K562 (cell line): ENCODE measurements around the gene ASIC1. TPM values are rescaled to one million over a fixed set of nuclear protein-coding genes. Genes with fewer than 3 reads are reported as not detected.

ENCODE experiments used
- ATAC-seq: fragments of 200-7000 bp; cut with Tn5 transposase; 3 replicates; pipeline ENCODE4 v1.9.1; 2020; ENCODE audit warnings: moderate library complexity
- BruUV-seq: library from RNA; stranded (reverse); fragments of 400-500 nt; replicated peaks from 2 replicates; lab custom pipeline; 2021; lab: Mats Ljungman, UMichigan
- CTCF ChIA-PET: fragments of 300-600 bp; formaldehyde crosslinking; extraction: SDS; loops from one replicate; lab custom pipeline; 2021; ENCODE audit warnings: low intra/inter-chr PET ratio; lab: Yijun Ruan, JAX
- POLR2A ChIA-PET: fragments of 300-600, 350-650 bp; sonication (Branson Sonifier 250); formaldehyde crosslinking; extraction: SDS; loops from one replicate; lab custom pipeline; 2021; ENCODE audit warnings: antibody characterized with exemption, inconsistent platforms; lab: Yijun Ruan, JAX
- DNase-seq, 4 experiments: peaks; one replicate each; pipeline versions ENCODE4 v3.0.0 to v3.0.0-alpha.2; 2011 to 2018; ENCODE audit warnings: low spot score in 3 of 4, mixed read lengths in 3 of 4; ENCODE audit errors: extremely low read depth in 1 of 4
- FAIRE-seq: peaks from 2 replicates; lab custom pipeline; 2011; peaks lifted over from hg19 to GRCh38; lab: Jason Lieb, UNC
- H2AFZ ChIP-seq: 2 replicates; pipeline ENCODE4 v1.6.0; 2011; ENCODE audit warnings: low read depth, low read length, control low read depth, inconsistent platforms
- H3K27ac ChIP-seq: fragments of 200-600 bp; 3 replicates; pipeline ENCODE4 v1.8.0; 2011; ENCODE audit warnings: low read depth, mild to moderate bottlenecking, control low read depth, inconsistent platforms, low read length, moderate library complexity, mixed read lengths; ENCODE audit errors: extremely low read depth
- H3K27me3 ChIP-seq, 2 experiments: fragments of 300-600 bp in 1 of 2; 2 replicates in 1 of 2; 3 replicates in 1 of 2; pipeline versions ENCODE4 v1.6.0 to v1.8.0; 2011; ENCODE audit warnings: inconsistent platforms in 2 of 2, low read length in 2 of 2, mild to moderate bottlenecking in 1 of 2, mixed read lengths in 1 of 2, moderate library complexity in 1 of 2; ENCODE audit not compliant: control insufficient read depth in 2 of 2, insufficient read depth in 2 of 2
- H3K36me3 ChIP-seq: fragments of 300-600 bp; 3 replicates; pipeline ENCODE4 v1.8.0; 2011; ENCODE audit warnings: mild to moderate bottlenecking, low read length, inconsistent platforms; ENCODE audit not compliant: control insufficient read depth, insufficient read depth
- H3K4me1 ChIP-seq, 2 experiments: fragments of 200-600 bp in 1 of 2; replicated peaks in 1 of 2; 2 replicates in 1 of 2; 3 replicates in 1 of 2; pipeline versions ENCODE4 v1.5.1 to v1.8.0; 2011; ENCODE audit warnings: inconsistent platforms in 2 of 2, low read length in 2 of 2, mild to moderate bottlenecking in 1 of 2, mixed read lengths in 1 of 2, moderate library complexity in 1 of 2; ENCODE audit not compliant: control insufficient read depth in 2 of 2, insufficient read depth in 2 of 2
- H3K4me2 ChIP-seq: 2 replicates; pipeline ENCODE4 v1.6.1; 2011; ENCODE audit warnings: low read length, control low read depth, inconsistent platforms, mixed read lengths; ENCODE audit not compliant: insufficient read depth
- H3K4me3 ChIP-seq: fragments of 200-600 bp; sonication (generic), shearing (Covaris generic); 2 replicates; pipeline ENCODE4 v1.5.1; 2016; ENCODE audit warnings: control low read depth, inconsistent platforms
- H3K79me2 ChIP-seq: fragments of 200-600 bp; 3 replicates; pipeline ENCODE4 v1.8.0; 2011; ENCODE audit warnings: low read length, inconsistent platforms; ENCODE audit not compliant: control insufficient read depth, insufficient read depth
- H3K9ac ChIP-seq, 2 experiments: 2 replicates each; pipeline versions ENCODE4 v1.6.0 to v1.6.1; 2011; ENCODE audit warnings: low read depth in 2 of 2, low read length in 2 of 2, control low read depth in 1 of 2, inconsistent platforms in 1 of 2, mild to moderate bottlenecking in 1 of 2, mixed read lengths in 1 of 2; ENCODE audit not compliant: insufficient read depth in 1 of 2
- H3K9me1 ChIP-seq: one replicate; pipeline ENCODE4 v1.6.0; 2011; ENCODE audit warnings: inconsistent platforms, mild to moderate bottlenecking, low read length, moderate library complexity; ENCODE audit not compliant: control insufficient read depth, insufficient read depth
- H3K9me3 ChIP-seq: replicated peaks from 2 replicates; pipeline ENCODE4 v1.5.1; 2011; ENCODE audit warnings: low read depth, low read length, inconsistent platforms; ENCODE audit not compliant: control insufficient read depth, insufficient read depth
- H4K20me1 ChIP-seq: replicated peaks from 2 replicates; pipeline ENCODE4 v1.6.1; 2011; ENCODE audit warnings: low read length, inconsistent platforms, mixed read lengths; ENCODE audit not compliant: control insufficient read depth, insufficient read depth
- ILF3 ChIP-seq: fragments of 450-650 bp; IDR thresholded peaks from 2 replicates; pipeline ENCODE4 v1.6.1; 2018; ENCODE audit warnings: antibody characterized with exemption, mild to moderate bottlenecking, moderate library complexity, borderline replicate concordance
- RBBP5 ChIP-seq: fragments of 200-600 bp; sonication (generic); IDR thresholded peaks from 2 replicates; pipeline ENCODE4 v1.6.1; 2012; ENCODE audit warnings: borderline replicate concordance, mild to moderate bottlenecking, low read length, control low read depth, inconsistent platforms; ENCODE audit not compliant: insufficient read depth, poor library complexity, severe bottlenecking
- RBM22 ChIP-seq: fragments of 200-400 bp; formaldehyde crosslinking; IDR thresholded peaks from 2 replicates; pipeline ENCODE4 v1.6.1; 2018; ENCODE audit warnings: low read length, low read depth; ENCODE audit not compliant: poor library complexity, severe bottlenecking
- RNF2 ChIP-seq: sonication (generic); IDR thresholded peaks from 2 replicates; pipeline ENCODE4 v1.6.1; 2016
- SIN3A ChIP-seq, 2 experiments: fragments of 150-350 bp in 1 of 2; IDR thresholded peaks; 2 replicates each; pipeline ENCODE4 v1.6.1; 2011 to 2016; ENCODE audit warnings: borderline replicate concordance in 2 of 2, low read depth in 2 of 2, low read length in 2 of 2, mild to moderate bottlenecking in 2 of 2, moderate library complexity in 2 of 2; ENCODE audit not compliant: control insufficient read depth in 1 of 2
- SREBF2 ChIP-seq: sonication (generic); formaldehyde crosslinking; IDR thresholded peaks from 2 replicates; pipeline ENCODE4 v1.4.0; 2020; ENCODE audit warnings: mild to moderate bottlenecking, missing genetic modification reagents
- SUPT5H ChIP-seq: fragments of 450-650 bp; IDR thresholded peaks from 2 replicates; pipeline ENCODE4 v1.6.1; 2016
- TBL1XR1 ChIP-seq, 2 experiments: IDR thresholded peaks; 2 replicates each; pipeline ENCODE4 v1.6.1; 2012; ENCODE audit warnings: improper control_type of control experiment in 2 of 2, low read length in 2 of 2, mild to moderate bottlenecking in 1 of 2
- TSC22D4 ChIP-seq: fragments of 450-650 bp; IDR thresholded peaks from 2 replicates; pipeline ENCODE4 v1.6.1; 2016; ENCODE audit warnings: missing genetic modification characterization, missing biosample characterization, control low read depth
- ZC3H4 ChIP-seq: sonication (generic); formaldehyde crosslinking; IDR thresholded peaks from 2 replicates; pipeline ENCODE4 v1.9.0; 2021; ENCODE audit warnings: missing genetic modification reagents, borderline replicate concordance
- ZFX ChIP-seq: sonication (generic); formaldehyde crosslinking; IDR thresholded peaks from 2 replicates; pipeline ENCODE4 v1.8.0; 2022; ENCODE audit warnings: mild to moderate bottlenecking, missing genetic modification reagents, moderate library complexity
- ZNF140 ChIP-seq: fragments of 250-450 bp; sonication (Bioruptor Pico); IDR thresholded peaks from 2 replicates; pipeline ENCODE4 v1.8.0; 2021; ENCODE audit warnings: moderate library complexity, mild to moderate bottlenecking, inconsistent platforms
- ZNF384 ChIP-seq: IDR thresholded peaks from 2 replicates; pipeline ENCODE4 v1.6.1; 2012; ENCODE audit warnings: low read depth, low read length, improper control_type of control experiment
- ZNF57 ChIP-seq: fragments of 450-650 bp; formaldehyde crosslinking; IDR thresholded peaks from 2 replicates; pipeline ENCODE4 v1.4.0; 2020; ENCODE audit warnings: mild to moderate bottlenecking, moderate library complexity
- ZNF778 ChIP-seq: fragments of 450-650 bp; formaldehyde crosslinking; IDR thresholded peaks from 2 replicates; pipeline ENCODE4 v1.4.0; 2020; ENCODE audit warnings: mild to moderate bottlenecking, moderate library complexity
- whole genome bisulfite sequencing: fragments of 100-300 bp; shearing (Covaris generic); methylation state at CpG from one replicate; pipeline ENCODE4 v1.1.6; 2016; ENCODE audit warnings: low coverage, mixed read lengths; ENCODE audit not compliant: insufficient coverage; ENCODE audit errors: missing lambda C conversion rate; 5-methylcytosine and 5-hydroxymethylcytosine counted together
- in situ Hi-C: fragments of 300-500 bp; cut with MboI; formaldehyde crosslinking; loops from 4 replicates; pipeline ENCODE4 v1.15.0; 2018; ENCODE audit warnings: inconsistent platforms, mixed read lengths
- intact Hi-C: fragments of 100-400 bp; cut with micrococcal nuclease; formaldehyde crosslinking; loops from 2 replicates; pipeline ENCODE4 v1.14.2; 2022
- polyA plus RNA-seq, 8 experiments: library from polyadenylated mRNA; depleted of rRNA in 4 of 8; stranded (reverse) in 5 of 8; unstranded in 3 of 8; fragments of >200 nt; fragmentation: Nextera tagmentation in 2 of 8; fragmentation: Illumina TruSeq in 1 of 8; extraction: Ambion mirVana in 2 of 8; extraction: Trizol in 1 of 8; gene quantifications; 2 replicates each; pipeline versions ENCODE4 v1.2.1 to v1.2.3, GENCODE V29; 2011 to 2014; ENCODE audit warnings: inconsistent platforms in 1 of 8, missing spikeins in 1 of 8
- total RNA-seq, 7 experiments: library from RNA; depleted of rRNA in 6 of 7; stranded (reverse); fragments of >200 nt in 6 of 7; fragmentation: Illumina TruSeq in 2 of 7; extraction: Trizol in 2 of 7; gene quantifications; 2 replicates each; pipeline versions ENCODE4 v1.2.1 to v1.2.3, GENCODE V29; 2011 to 2021; ENCODE audit warnings: low replicate concordance in 1 of 7
- TF ChIP-seq, protein P1 (sequence below): fragments of 450-650 bp; formaldehyde crosslinking; IDR thresholded peaks from 2 replicates; pipeline ENCODE4 v1.4.0; 2022; ENCODE audit warnings: mild to moderate bottlenecking, moderate library complexity

Gene ASIC1
- total and polyA plus RNA-seq, 9 of the 15 experiments (the other 6 are each of a cell fraction or from before 2014, with no cell fraction given), result 0.01 to 1.7 (median 0.45) TPM

- Histone ChIP-seq H3K27ac (no peak overlapping the region), H3K4me3 (no peak overlapping the region), H3K4me1 (no peaks in the 10 kb centered on the region; a peak in 1 of 5 replicates), H3K36me3 (peaks cover 61% of the 10 kb centered on the region), H3K79me2 (peaks cover 52% of the 10 kb centered on the region), H3K4me2 (no peak overlapping the region), H3K9me1 (no peaks in the 10 kb centered on the region), H3K9ac (no peak overlapping the region), H3K27me3 (no peaks in the 10 kb centered on the region), H4K20me1 (peaks cover 4% of the 10 kb centered on the region), H3K9me3 (no peaks in the 10 kb centered on the region), H2AFZ (no peak overlapping the region)
- FAIRE-seq, result no peak
- ChIA-PET POLR2A (interaction anchor here (0.6 to 1.5 kb wide), 8 partner anchors 8 to 502 kb away, joined by 3 to 4 read pairs (median 3); partner anchors contain the start of gene RACGAP1), CTCF (no interaction called here)
- in situ Hi-C loops, result no loop called here
- intact Hi-C loops, result no loop called here
- 88% methylated on average over 2 of the region's 2 CpGs for WGBS
- no TSS peak for BruUV-seq
- no peak for ATAC-seq
- peak; percentile 33 for TF ChIP-seq SUPT5H
- TF ChIP-seq RBM22, result no peak
- TF ChIP-seq ILF3, result no peak
- TF ChIP-seq ZNF57 (CRISPR knock-in tag), result no peak
- no peak for DNase-seq
Observed at GRCh38 chr12:50013361-50014147, 43.8 kb upstream of the ASIC1 start.

DNA sequence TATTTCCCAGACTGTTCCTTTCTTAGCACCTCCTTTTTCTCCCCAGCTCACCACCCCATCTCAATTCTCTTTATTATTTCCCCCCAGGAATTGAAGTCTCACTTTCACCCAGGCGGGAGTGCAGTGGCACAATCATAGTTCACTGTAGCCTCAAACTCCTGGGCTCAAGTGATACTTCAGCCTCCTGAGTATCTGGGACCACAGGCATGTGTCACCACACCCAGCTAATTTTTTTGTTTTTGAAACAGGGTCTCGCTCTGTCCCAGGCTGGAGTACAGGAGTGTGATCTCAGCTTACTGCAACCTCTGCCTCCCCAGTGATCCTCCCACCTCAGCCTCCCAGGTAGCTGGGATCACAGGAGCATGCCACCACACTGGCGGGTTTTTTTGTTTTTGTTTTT lies 43.1 kb upstream of the ASIC1 start:
- Histone ChIP-seq H4K20me1 (peaks cover 8% of the 10 kb centered on the region), H2AFZ (no peak overlapping the region), H3K9me1 (no peaks in the 10 kb centered on the region), H3K9ac (no peak overlapping the region), H3K4me1 (peaks cover 4 to 5% of the 10 kb centered on the region in 2 experiments; a peak in 3 of 5 replicates), H3K9me3 (no peaks in the 10 kb centered on the region), H3K4me3 (no peak overlapping the region), H3K79me2 (peaks cover 57% of the 10 kb centered on the region), H3K27ac (no peak overlapping the region), H3K27me3 (no peaks in the 10 kb centered on the region), H3K36me3 (peaks cover 61% of the 10 kb centered on the region), H3K4me2 (no peak overlapping the region)
- no TSS peak for BruUV-seq
- ChIA-PET CTCF (no interaction called here), POLR2A (interaction anchor here (0.6 to 1.5 kb wide), 6 partner anchors 11 to 1164 kb away, joined by 3 to 4 read pairs (median 3); no protein-coding TSS in a partner anchor)
- intact Hi-C loops, result no loop called here
- FAIRE-seq, result no peak
- ATAC-seq, result no peak
- in situ Hi-C loops, result no loop called here
- WGBS, result 94% methylated on average over 3 of the region's 3 CpGs
- DNase-seq, result no peak
- TF ChIP-seq ZFX (CRISPR knock-in tag) (no peak), TSC22D4 (no peak), ZNF140 (CRISPR knock-in tag) (no peak), RNF2 (no peak), TBL1XR1 (IDR thresholded peaks at IDR 0.05; ENCODE audit: low read length in 2 of 2) (no peak), ZNF384 (no peak), SREBF2 (CRISPR knock-in tag) (no peak), SIN3A (IDR thresholded peaks at IDR 0.05; ENCODE audit: borderline replicate concordance in 2 of 2, control insufficient read depth in 1 of 2, low read depth in 2 of 2, low read length in 2 of 2) (no peak), ZNF778 (CRISPR knock-in tag) (no peak), ZC3H4 (CRISPR knock-in tag) (no peak), RBBP5 (no peak)
- TF ChIP-seq, protein P1, sequence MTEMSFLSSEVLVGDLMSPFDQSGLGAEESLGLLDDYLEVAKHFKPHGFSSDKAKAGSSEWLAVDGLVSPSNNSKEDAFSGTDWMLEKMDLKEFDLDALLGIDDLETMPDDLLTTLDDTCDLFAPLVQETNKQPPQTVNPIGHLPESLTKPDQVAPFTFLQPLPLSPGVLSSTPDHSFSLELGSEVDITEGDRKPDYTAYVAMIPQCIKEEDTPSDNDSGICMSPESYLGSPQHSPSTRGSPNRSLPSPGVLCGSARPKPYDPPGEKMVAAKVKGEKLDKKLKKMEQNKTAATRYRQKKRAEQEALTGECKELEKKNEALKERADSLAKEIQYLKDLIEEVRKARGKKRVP (CRISPR knock-in tag), result no peak
